Measurements from ENCODE around the gene MCC.

DNA sequence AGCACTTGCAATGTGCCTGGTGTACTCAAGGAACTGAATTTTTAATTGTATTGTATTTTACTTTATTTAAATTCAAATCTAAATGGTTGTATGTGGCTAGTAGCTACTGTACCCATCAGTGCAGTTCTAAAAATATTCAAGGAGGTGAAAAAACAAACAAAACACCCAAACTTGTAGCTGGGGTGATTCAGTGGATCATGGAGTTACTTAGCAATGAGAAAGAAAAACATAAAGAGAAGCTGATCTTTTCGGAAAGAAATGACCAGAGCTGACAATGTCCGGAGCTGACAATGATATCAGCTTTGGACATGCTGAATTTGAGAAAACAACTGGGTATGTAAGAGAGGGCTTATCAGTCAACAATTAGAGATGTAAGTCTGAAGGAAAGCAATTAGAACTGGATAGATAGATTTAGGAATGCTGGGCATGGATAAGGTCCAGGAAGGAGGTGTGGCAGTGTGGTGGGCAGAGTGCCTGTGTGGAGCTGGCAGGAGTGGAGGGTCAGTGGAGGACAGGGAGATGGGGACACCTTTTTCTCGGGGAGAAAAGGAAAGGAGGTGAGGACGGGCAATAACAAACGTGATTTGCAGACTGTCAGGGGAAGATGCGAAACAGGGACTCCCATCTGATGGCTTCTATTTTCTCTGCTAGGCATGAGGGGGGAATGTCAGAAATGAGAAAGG is 398.5 kb downstream of the MCC start:
- TF ChIP-seq POLR2AphosphoS5 (IDR thresholded peaks at IDR 0.05; ENCODE audit: low read depth, low read length), result no peak
- TF ChIP-seq TAF1 (IDR thresholded peaks at IDR 0.05; ENCODE audit: borderline replicate concordance, insufficient read depth, low read length), result no peak
